SK-N-SH (cell line): ENCODE measurements around the gene LHX6. TPM values are rescaled to one million over a fixed set of nuclear protein-coding genes. Genes with fewer than 3 reads are reported as not detected.

Experiments used
- CTCF ChIA-PET: fragments of 300-600, 350-600 bp; formaldehyde crosslinking; extraction: SDS; loops from one replicate; lab custom pipeline; 2021; lab: Yijun Ruan, JAX
- POLR2A ChIA-PET: fragments of 350-600 bp; sonication (Branson Sonifier 250); formaldehyde crosslinking; extraction: SDS; loops from one replicate; lab custom pipeline; 2020; ENCODE audit warnings: antibody characterized with exemption, inconsistent platforms; lab: Yijun Ruan, JAX
- DNase-seq: peaks from one replicate; pipeline ENCODE4 v3.0.0; 2012
- H2AFZ ChIP-seq: fragments of 200-600 bp; sonication (generic); 2 replicates; pipeline ENCODE4 v1.8.1; 2016; ENCODE audit warnings: antibody characterized with exemption, mild to moderate bottlenecking, low read depth
- H3F3A ChIP-seq: fragments of 200-600 bp; sonication (generic); replicated peaks from 2 replicates; pipeline ENCODE3; 2016; ENCODE audit warnings: antibody characterized with exemption, mild to moderate bottlenecking; ENCODE audit not compliant: insufficient read depth
- H3K27ac ChIP-seq, 2 experiments: fragments of 200-500 bp in 1 of 2; fragments of 200-600 bp in 1 of 2; sonication (Bioruptor generic) in 1 of 2; sonication (generic), shearing (Covaris generic) in 1 of 2; 2 replicates each; pipeline versions ENCODE4 v1.5.1 to v1.6.1; 2014 to 2016; ENCODE audit warnings: low read depth in 2 of 2, inconsistent platforms in 1 of 2, low read length in 1 of 2, mild to moderate bottlenecking in 1 of 2, mixed read lengths in 1 of 2
- H3K27me3 ChIP-seq: fragments of 200-600 bp; sonication (generic), shearing (Covaris generic); 2 replicates; pipeline ENCODE4 v1.6.1; 2016; ENCODE audit warnings: mixed run types; ENCODE audit not compliant: insufficient read depth
- H3K36me3 ChIP-seq, 2 experiments: fragments of 200-500 bp in 1 of 2; fragments of 200-600 bp in 1 of 2; sonication (Bioruptor generic) in 1 of 2; sonication (generic) in 1 of 2; replicated peaks in 1 of 2; 2 replicates each; pipeline versions ENCODE3 to v1.5.1; 2014 to 2016; ENCODE audit warnings: low read length in 1 of 2, mild to moderate bottlenecking in 1 of 2; ENCODE audit not compliant: insufficient read depth in 2 of 2, control insufficient read depth in 1 of 2
- H3K4me1 ChIP-seq, 2 experiments: fragments of 200-500 bp in 1 of 2; fragments of 200-600 bp in 1 of 2; sonication (Bioruptor generic) in 1 of 2; sonication (generic), shearing (Covaris generic) in 1 of 2; 2 replicates each; pipeline versions ENCODE4 v1.5.1 to v1.6.1; 2014 to 2016; ENCODE audit warnings: low read depth in 1 of 2, low read length in 1 of 2, mixed run types in 1 of 2; ENCODE audit not compliant: insufficient read depth in 2 of 2, control insufficient read depth in 1 of 2
- H3K4me2 ChIP-seq: fragments of 200-600 bp; sonication (generic), shearing (Covaris generic); 2 replicates; pipeline ENCODE4 v1.6.1; 2017; ENCODE audit warnings: mixed run types
- H3K4me3 ChIP-seq, 2 experiments: fragments of 200-500 bp in 1 of 2; fragments of 200-600 bp in 1 of 2; sonication (Bioruptor generic) in 1 of 2; sonication (generic), shearing (Covaris generic) in 1 of 2; 2 replicates each; pipeline versions ENCODE4 v1.5.1 to v1.8.1; 2014 to 2016; ENCODE audit warnings: low read depth in 2 of 2, inconsistent platforms in 1 of 2, low read length in 1 of 2, mild to moderate bottlenecking in 1 of 2, mixed read lengths in 1 of 2, moderate library complexity in 1 of 2
- H3K79me2 ChIP-seq: fragments of 200-600 bp; sonication (generic); 2 replicates; pipeline ENCODE4 v1.8.1; 2017; ENCODE audit warnings: mild to moderate bottlenecking; ENCODE audit not compliant: insufficient read depth
- H3K9ac ChIP-seq: fragments of 200-600 bp; sonication (generic); 2 replicates; pipeline ENCODE4 v1.6.1; 2017; ENCODE audit warnings: mixed run types
- H3K9me2 ChIP-seq: fragments of 200-600 bp; sonication (generic); 2 replicates; pipeline ENCODE4 v1.6.1; 2017; ENCODE audit warnings: mixed run types
- H3K9me3 ChIP-seq: fragments of 200-600 bp; sonication (generic); 2 replicates; pipeline ENCODE4 v1.6.1; 2017; ENCODE audit warnings: mixed run types, mild to moderate bottlenecking, moderate library complexity
- H4K20me1 ChIP-seq: fragments of 200-600 bp; sonication (generic); 2 replicates; pipeline ENCODE4 v1.6.1; 2017; ENCODE audit warnings: mild to moderate bottlenecking, mixed run types; ENCODE audit not compliant: insufficient read depth
- CTCF ChIP-seq: fragments of 200-600 bp; sonication (generic); IDR thresholded peaks from 2 replicates; pipeline ENCODE4 v1.6.1; 2017; ENCODE audit warnings: antibody characterized with exemption, mild to moderate bottlenecking, moderate library complexity
- EZH2phosphoT487 ChIP-seq: fragments of 200-600 bp; sonication (generic); IDR thresholded peaks from 2 replicates; pipeline ENCODE4 v1.6.1; 2017; ENCODE audit warnings: low read depth, mixed run types, mild to moderate bottlenecking, antibody characterized with exemption, moderate library complexity, borderline replicate concordance
- FOSL2 ChIP-seq: IDR thresholded peaks from 2 replicates; pipeline ENCODE4 v1.4.0; 2012; ENCODE audit warnings: low read depth, mild to moderate bottlenecking, moderate library complexity, borderline replicate concordance
- FOXM1 ChIP-seq: IDR thresholded peaks from 2 replicates; pipeline ENCODE4 v1.4.0; 2012; ENCODE audit warnings: low read depth, mild to moderate bottlenecking
- MXI1 ChIP-seq: IDR thresholded peaks from 2 replicates; pipeline ENCODE4 v1.6.1; 2012; ENCODE audit warnings: mild to moderate bottlenecking, low read depth, low read length, improper control_type of control experiment
- WGBS: methylation state at CpG from one replicate; pipeline ENCODE4 v1.1.6; 2017; ENCODE audit warnings: low lambda C conversion rate; 5-methylcytosine and 5-hydroxymethylcytosine counted together
- polyA plus RNA-seq, 3 experiments: library from polyadenylated mRNA; depleted of rRNA; stranded (reverse); fragments of >200 nt; gene quantifications; 2 replicates each; pipeline ENCODE4 v1.2.3, GENCODE V29; 2012

LHX6 gene
- polyA plus RNA-seq, 1 of the 3 experiments (the other 2 are of a cell fraction): 0.02 TPM

DNA sequence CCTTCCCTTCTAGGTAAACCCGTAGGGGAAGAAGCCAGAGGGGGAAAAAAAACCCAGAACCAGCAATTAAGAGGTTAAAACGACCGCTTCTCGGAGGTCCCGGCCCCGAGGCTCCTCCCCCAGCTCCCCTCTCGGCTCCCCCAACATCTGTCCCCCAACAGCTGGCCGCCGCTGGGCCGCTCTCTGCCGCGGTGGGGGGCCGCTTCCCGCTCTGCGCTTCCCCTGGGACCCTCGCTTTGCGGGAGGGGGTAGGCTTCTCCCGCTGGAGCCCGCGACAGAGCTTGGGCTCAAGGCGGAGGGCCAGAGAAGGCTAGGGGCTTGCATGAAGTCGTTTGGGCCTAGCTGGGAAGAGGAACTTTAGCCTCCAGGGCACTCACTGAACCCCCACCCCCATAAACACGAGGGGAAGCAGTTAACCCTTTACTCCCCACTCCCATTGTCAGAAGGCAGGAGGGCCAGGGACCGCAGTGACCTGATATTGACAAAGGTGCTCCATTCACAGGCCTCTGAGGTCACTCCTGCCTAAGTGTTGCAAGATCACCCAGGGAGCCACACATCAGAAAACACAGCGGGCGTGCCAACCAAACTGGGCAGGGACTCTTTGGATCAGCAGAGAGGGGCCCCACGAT, 7.5 kb downstream of the LHX6 start:
- WGBS: 15% methylated on average over 11 of the region's 27 CpGs
- H4K20me1 ChIP-seq: no peaks in the 10 kb centered on the region
- H3K9me2 ChIP-seq: no peaks in the 10 kb centered on the region
- POLR2A ChIA-PET: no interaction called here
- H3F3A ChIP-seq: peaks cover 3% of the 10 kb centered on the region
- H3K36me3 ChIP-seq: no peaks in the 10 kb centered on the region
- peaks cover 0 to 10% of the 10 kb centered on the region in 2 experiments; a peak in 2 of 4 replicates for H3K4me1 ChIP-seq
- H3K4me2 ChIP-seq: no peak overlapping the region
- CTCF ChIA-PET: no interaction called here
- no peak overlapping the region for H3K4me3 ChIP-seq
- H3K9me3 ChIP-seq: no peaks in the 10 kb centered on the region
- no peaks in the 10 kb centered on the region for H3K79me2 ChIP-seq
- H3K9ac ChIP-seq: no peak overlapping the region
- H3K27ac ChIP-seq: no peak overlapping the region
- DNase-seq: peak; percentile 59
- TF ChIP-seq CTCF: no peak
- peak; percentile 35; the same call in 1 of the 2 replicates for TF ChIP-seq EZH2phosphoT487
- peaks cover 98% of the 10 kb centered on the region for H3K27me3 ChIP-seq
- H2AFZ ChIP-seq: no peak overlapping the region

GRCh38 chr9:122220673-122221182, 8.0 kb downstream of the LHX6 start:
- H2AFZ ChIP-seq: no peak overlapping the region
- peaks cover 98% of the 10 kb centered on the region for H3K27me3 ChIP-seq
- 21% methylated on average over 17 of the region's 18 CpGs for WGBS
- H3K4me3 ChIP-seq: no peak overlapping the region
- H3K4me2 ChIP-seq: 0 out of 2 replicates have a peak overlapping the region, but pooled peaks have one; percentile 66
- no peak overlapping the region for H3K27ac ChIP-seq
- H3K4me1 ChIP-seq: peaks cover 0 to 10% of the 10 kb centered on the region in 2 experiments; a peak in 2 of 4 replicates
- peaks cover 3% of the 10 kb centered on the region for H3F3A ChIP-seq
- H3K9ac ChIP-seq: no peak overlapping the region
- H3K79me2 ChIP-seq: no peaks in the 10 kb centered on the region
- no peaks in the 10 kb centered on the region for H3K9me2 ChIP-seq
- TF ChIP-seq FOSL2: no peak
- TF ChIP-seq EZH2phosphoT487: peak; percentile 72; the same call in 1 of the 2 replicates
- TF ChIP-seq FOXM1: no peak
- POLR2A ChIA-PET: no interaction called here
- CTCF ChIA-PET: interaction anchor here (1.0 kb wide), 1 partner anchor 19 kb away, joined by 3 read pairs; no protein-coding TSS in a partner anchor
- H4K20me1 ChIP-seq: no peaks in the 10 kb centered on the region
- DNase-seq: no peak
- H3K36me3 ChIP-seq: no peaks in the 10 kb centered on the region
- no peaks in the 10 kb centered on the region for H3K9me3 ChIP-seq

DNA sequence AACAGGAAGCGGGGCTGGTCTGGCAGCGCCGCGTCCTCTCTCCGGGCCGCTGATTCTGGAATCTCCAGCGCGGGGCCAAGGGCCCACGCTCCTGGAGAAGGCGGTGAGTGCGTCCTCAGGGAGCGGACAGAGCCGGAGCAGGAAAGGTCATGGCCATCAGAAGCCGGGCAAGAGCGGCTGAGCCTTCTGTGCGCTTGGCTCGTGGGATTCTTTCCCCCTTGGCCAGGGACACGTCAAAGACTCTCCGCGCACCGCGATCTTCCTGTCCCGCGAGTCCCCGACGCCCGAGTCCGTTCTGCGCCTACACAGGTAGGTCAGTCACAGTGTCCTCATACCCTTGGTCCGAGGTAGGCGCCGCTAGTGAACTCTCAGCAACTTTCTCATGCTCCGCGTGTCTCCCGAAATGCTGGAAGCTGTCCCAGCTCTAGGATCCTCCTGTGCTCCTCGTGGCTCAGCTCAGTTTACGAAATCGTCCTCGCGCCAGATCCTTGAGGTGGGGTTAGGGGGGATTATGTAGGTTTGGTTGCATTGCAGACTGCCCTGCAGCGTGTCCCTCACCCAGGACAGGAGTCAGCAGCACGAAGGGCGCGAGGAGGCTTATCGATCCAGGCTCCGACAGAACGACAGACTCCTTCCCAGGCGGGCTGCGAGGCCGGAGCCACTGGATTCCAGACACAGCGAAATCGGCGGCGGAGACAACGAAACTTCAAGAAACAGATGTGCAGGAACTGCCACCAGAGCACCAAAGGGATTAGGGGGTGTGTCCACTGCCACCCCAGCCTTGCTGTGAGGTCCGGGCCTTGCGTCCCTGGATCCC, 8.7 kb downstream of the LHX6 start:
- Histone ChIP-seq H3K9me2 (no peaks in the 10 kb centered on the region), H3K36me3 (no peaks in the 10 kb centered on the region), H3K27me3 (peaks cover 98% of the 10 kb centered on the region), H3K4me2 (peak overlapping the region; percentile 66; the same call in 1 of the 2 replicates), H2AFZ (no peak overlapping the region), H3K9me3 (no peaks in the 10 kb centered on the region), H4K20me1 (no peaks in the 10 kb centered on the region), H3K79me2 (no peaks in the 10 kb centered on the region), H3K27ac (no peak overlapping the region), H3K9ac (no peak overlapping the region), H3F3A (peaks cover 3% of the 10 kb centered on the region), H3K4me3 (no peak overlapping the region), H3K4me1 (peaks cover 0 to 10% of the 10 kb centered on the region in 2 experiments; a peak in 2 of 4 replicates)
- DNase-seq: peak; percentile 54
- WGBS: 14% methylated on average over 43 of the region's 57 CpGs
- POLR2A ChIA-PET: no interaction called here
- CTCF ChIA-PET: interaction anchor here (1.0 to 1.2 kb wide), 2 partner anchors 19 to 95 kb away, joined by 3 read pairs; no protein-coding TSS in a partner anchor
- TF ChIP-seq MXI1: no peak
- TF ChIP-seq EZH2phosphoT487: peak; percentile 78; the same call in 1 of the 2 replicates
